GM18517 (cell line): ENCODE data around the gene MYADML2.

Experiments
- ATAC-seq: cut with Tn5 transposase; IDR thresholded peaks from one replicate; pipeline ENCODE4 v1.9.1; 2021; ENCODE audit warnings: mild to moderate bottlenecking, moderate library complexity; ENCODE audit not compliant: unreplicated experiment

The MYADML2 gene

GRCh38 chr17:81940538-81941483 lies 6.2 kb downstream of the MYADML2 start:
- ATAC-seq = no peak

- no peak for ATAC-seq
Measured at GRCh38 chr17:81939881-81940385, 7.1 kb downstream of the MYADML2 start.

GRCh38 chr17:81939218-81939617 lies 7.8 kb downstream of the MYADML2 start:
- no peak for ATAC-seq

GRCh38 chr17:81935709-81936084 lies 11.3 kb downstream of the MYADML2 start:
- ATAC-seq = no peak

- no peak for ATAC-seq
Measured at GRCh38 chr17:81934850-81935708, 12.0 kb downstream of the MYADML2 start.

- ATAC-seq = no peak
Measured at GRCh38 chr17:81934098-81934757, 12.8 kb downstream of the MYADML2 start.

GRCh38 chr17:81933178-81933699 lies 13.8 kb downstream of the MYADML2 start:
- no peak for ATAC-seq

- no peak for ATAC-seq
Measured at GRCh38 chr17:81932333-81932983, 14.6 kb downstream of the MYADML2 start.

GRCh38 chr17:81931557-81932332 lies 15.3 kb downstream of the MYADML2 start:
- no peak for ATAC-seq

GRCh38 chr17:81931189-81931556 lies 15.9 kb downstream of the MYADML2 start:
- no peak for ATAC-seq

- ATAC-seq = no peak
Measured at GRCh38 chr17:81930142-81931125, 16.6 kb downstream of the MYADML2 start.

GRCh38 chr17:81929253-81930141 lies 17.5 kb downstream of the MYADML2 start:
- no peak for ATAC-seq

GRCh38 chr17:81928544-81929252 lies 18.3 kb downstream of the MYADML2 start:
- no peak for ATAC-seq

- ATAC-seq = peak; percentile 69
Measured at GRCh38 chr17:81927653-81928543, 19.1 kb downstream of the MYADML2 start, which contains the start of gene MAFG. Gene MAFG, minus strand, starts transcription at chr17:81927735. Its CDS starts 4,550 bp downstream, at chr17:81923185.

- no peak for ATAC-seq
Measured at GRCh38 chr17:81927152-81927652, 19.8 kb downstream of the MYADML2 start.
